ENCODE results near the gene CEBPG. TPM values are rescaled to one million over a fixed set of nuclear protein-coding genes. Genes with fewer than 3 reads are reported as not detected.

The CEBPG gene
- total RNA-seq, result 68.7 and 102 TPM in 2 replicates

GRCh38 chr19:33373453-33374235 is at the start of gene CEBPG:
Gene CEBPG, plus strand, starts transcription at chr19:33373709. Its CDS starts 5,531 bp downstream, at chr19:33379240.

Other genes starting within 250 kb of the CEBPG start
- gene WDR88, start 241.6 kb upstream of the CEBPG start, total RNA-seq, result not detected in 2 replicates
- gene LRP3, start 179.4 kb upstream of the CEBPG start, total RNA-seq, result 17.3 and 27.0 TPM in 2 replicates
- gene SLC7A10, start 147.9 kb upstream of the CEBPG start, total RNA-seq, result not detected in 2 replicates
- 16.1 and 23.2 TPM in 2 replicates for gene CEBPA, start 71.2 kb upstream of the CEBPG start, total RNA-seq
- gene PEPD, start 148.1 kb downstream of the CEBPG start, total RNA-seq, result 37.3 and 42.4 TPM in 2 replicates
- gene CHST8, start 248.2 kb downstream of the CEBPG start, total RNA-seq, result 0.43 TPM in 1 of 2 replicates, not detected in the other

Data from tracheal epithelial cell (primary cell).